DMS79 (cell line): Measurements from ENCODE around the gene ADM5.
A peak's percentile ranks its signal among the peaks of the same experiment; 100 is the strongest.

Experiments used
- DNase-seq: peaks from one replicate; lab custom pipeline; 2025; lab: John Stamatoyannopoulos, UW

ADM5 gene

GRCh38 chr19:49658566-49659442 is 30.6 kb upstream of the ADM5 start:
- DNase-seq = no peak

- DNase-seq = no peak
Measured at GRCh38 chr19:49660338-49660961, 28.9 kb upstream of the ADM5 start.

GRCh38 chr19:49662011-49662410 is 27.4 kb upstream of the ADM5 start:
- no peak for DNase-seq

- no peak for DNase-seq
Measured at GRCh38 chr19:49663224-49663623, 26.2 kb upstream of the ADM5 start.

GRCh38 chr19:49664171-49665035 is 25.0 kb upstream of the ADM5 start:
- peak; percentile 87 for DNase-seq

- no peak for DNase-seq
Measured at GRCh38 chr19:49665036-49665350, 24.4 kb upstream of the ADM5 start.

GRCh38 chr19:49665351-49666119 is 23.9 kb upstream of the ADM5 start, which contains the start of the genes BCL2L12 and IRF3:
Gene BCL2L12, plus strand, starts transcription at chr19:49665933. Its CDS starts 760 bp downstream, at chr19:49666693.
Gene IRF3, minus strand, starts transcription at chr19:49665857. Its CDS starts 1,019 bp downstream, at chr19:49664838.
- DNase-seq = peak; percentile 78

- DNase-seq = no peak
Measured at GRCh38 chr19:49666120-49666444, 23.3 kb upstream of the ADM5 start.

GRCh38 chr19:49667473-49667872 is 21.9 kb upstream of the ADM5 start:
- DNase-seq = no peak

- DNase-seq = no peak
Measured at GRCh38 chr19:49669516-49669915, 19.9 kb upstream of the ADM5 start.

GRCh38 chr19:49672131-49672919 is 17.1 kb upstream of the ADM5 start:
- DNase-seq = peak; percentile 71

GRCh38 chr19:49676136-49676783 is 13.1 kb upstream of the ADM5 start:
- peak; percentile 61 for DNase-seq

- peak; percentile 100 for DNase-seq
Measured at GRCh38 chr19:49676784-49677230, 12.6 kb upstream of the ADM5 start.

- DNase-seq = no peak
Measured at GRCh38 chr19:49677231-49677900, 12.0 kb upstream of the ADM5 start, which contains the start of gene PRMT1. Gene PRMT1, plus strand, starts transcription at chr19:49677271. Its CDS starts 10 bp downstream, at chr19:49677281.

- DNase-seq = peak; percentile 56
Measured at GRCh38 chr19:49677901-49678674, 11.3 kb upstream of the ADM5 start.

GRCh38 chr19:49678985-49679770 is 10.2 kb upstream of the ADM5 start:
- DNase-seq = no peak

GRCh38 chr19:49679771-49680413 is 9.5 kb upstream of the ADM5 start:
- DNase-seq = no peak
